Measurements from ENCODE around the gene PABPC1L2A.
"Not testable (repeated sequence)": the region's sequence is repeated elsewhere in the genome, so short reads cannot be mapped to it uniquely, and the experiment has no call there.

PABPC1L2A gene

DNA sequence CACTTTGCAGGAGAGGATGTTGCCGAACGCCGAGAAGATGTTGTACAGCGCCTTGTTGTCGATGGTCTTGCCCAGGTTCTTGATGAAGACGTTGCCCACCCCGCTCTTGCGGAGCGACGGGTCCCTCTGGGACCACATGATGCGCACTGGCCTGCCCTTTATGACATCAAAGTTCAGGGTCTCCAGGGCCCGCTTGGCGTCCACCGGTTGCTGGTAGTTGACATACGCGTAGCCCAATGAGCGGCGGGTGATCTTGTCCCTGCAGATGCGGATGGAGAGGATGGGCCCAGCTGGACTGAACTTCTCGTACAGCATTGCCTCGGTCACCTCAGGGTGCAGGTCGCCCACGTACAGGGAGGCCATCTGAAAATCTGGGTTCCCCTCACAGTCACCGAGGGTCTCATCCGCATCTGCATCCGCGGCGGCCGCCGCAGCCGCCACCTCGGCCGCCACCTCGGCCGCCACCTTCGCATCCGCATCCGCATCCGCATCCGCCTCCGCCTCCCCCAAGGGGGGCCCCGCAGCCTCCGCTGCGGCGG lies at the start of gene PABPC1L2A:
Gene PABPC1L2A, minus strand, starts transcription at position 489 of the 539 bp plus-strand sequence. Its CDS starts 126 bp downstream, at position 363.
- DNase-seq (ENCODE audit: low read depth): not testable (repeated sequence)

DNA sequence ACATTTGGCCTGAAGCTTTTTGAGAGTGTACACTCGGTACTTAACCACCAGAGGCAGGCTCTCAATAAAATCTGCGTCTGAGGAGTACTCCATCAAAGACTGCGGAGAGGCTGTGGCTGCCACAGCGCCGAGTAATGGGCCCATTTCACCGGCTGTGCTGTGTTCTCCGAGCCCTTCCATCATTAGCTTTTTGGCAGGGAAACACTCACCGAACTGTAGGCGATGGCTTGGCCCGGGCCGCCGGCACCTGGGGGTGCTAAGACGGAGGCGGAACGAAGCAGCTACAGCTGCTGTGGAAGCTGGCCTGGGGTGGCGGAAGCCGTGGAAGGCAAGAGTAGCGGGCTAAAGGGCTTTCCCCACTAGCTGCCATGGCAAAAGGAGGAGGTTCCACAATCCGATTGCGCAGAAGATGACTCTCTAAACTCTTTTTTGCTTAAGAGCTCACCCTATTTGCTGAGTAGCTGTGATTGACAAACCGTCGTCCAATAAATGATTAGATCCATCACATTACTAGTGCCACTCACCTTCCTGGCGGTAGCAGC lies 48.5 kb upstream of the PABPC1L2A start:
- DNase-seq (ENCODE audit: low read depth): no peak

GRCh38 chrX:73126240-73126639 lies 46.9 kb upstream of the PABPC1L2A start:
- no peak for DNase-seq (ENCODE audit: low read depth)

GRCh38 chrX:73099505-73099904 lies 20.2 kb upstream of the PABPC1L2A start:
- not testable (repeated sequence) for DNase-seq (ENCODE audit: low read depth)

DNA sequence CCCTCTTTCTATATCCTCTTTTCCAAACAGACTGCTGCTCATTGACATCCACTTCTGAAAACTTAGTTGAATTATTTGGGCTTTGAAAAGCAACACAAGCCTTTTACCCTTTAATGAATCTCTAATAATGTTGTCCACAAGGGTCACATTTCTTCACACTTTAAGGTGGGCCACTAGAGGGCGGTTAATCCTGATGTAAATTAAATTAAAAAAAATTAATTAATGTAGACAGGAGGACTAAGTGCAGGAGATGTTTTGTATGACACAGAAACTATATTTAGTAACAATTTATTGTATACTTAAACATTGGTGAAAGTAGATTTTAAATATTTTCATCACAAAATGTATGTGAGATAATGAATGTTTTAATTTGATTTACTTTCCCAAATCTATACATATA lies 7.5 kb upstream of the PABPC1L2A start:
- DNase-seq (ENCODE audit: low read depth): not testable (repeated sequence)

GRCh38 chrX:73079884-73080283 lies 572 bp upstream of the PABPC1L2A start:
- DNase-seq (ENCODE audit: low read depth): not testable (repeated sequence)

GRCh38 chrX:73078597-73078996 lies 715 bp downstream of the PABPC1L2A start:
- DNase-seq (ENCODE audit: low read depth): not testable (repeated sequence)

DNA sequence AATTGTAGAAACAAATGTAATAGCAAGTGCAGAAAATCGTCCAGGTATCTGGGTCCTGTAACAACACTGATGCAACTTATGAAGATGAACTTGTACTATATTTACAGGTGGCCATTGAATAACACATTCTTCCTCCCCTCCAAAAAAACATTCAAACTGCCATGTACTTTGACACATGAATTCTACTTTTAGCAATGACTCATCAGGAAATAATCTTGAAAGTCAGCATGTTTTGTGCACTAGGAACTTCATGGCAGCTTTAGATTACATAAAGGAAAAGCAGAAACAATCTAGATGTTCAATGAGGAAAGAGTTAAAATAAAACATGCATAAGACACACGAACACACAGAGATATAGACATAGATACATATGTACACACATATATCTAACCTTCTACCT lies 2.5 kb downstream of the PABPC1L2A start:
- no peak for DNase-seq (ENCODE audit: low read depth)

DNA sequence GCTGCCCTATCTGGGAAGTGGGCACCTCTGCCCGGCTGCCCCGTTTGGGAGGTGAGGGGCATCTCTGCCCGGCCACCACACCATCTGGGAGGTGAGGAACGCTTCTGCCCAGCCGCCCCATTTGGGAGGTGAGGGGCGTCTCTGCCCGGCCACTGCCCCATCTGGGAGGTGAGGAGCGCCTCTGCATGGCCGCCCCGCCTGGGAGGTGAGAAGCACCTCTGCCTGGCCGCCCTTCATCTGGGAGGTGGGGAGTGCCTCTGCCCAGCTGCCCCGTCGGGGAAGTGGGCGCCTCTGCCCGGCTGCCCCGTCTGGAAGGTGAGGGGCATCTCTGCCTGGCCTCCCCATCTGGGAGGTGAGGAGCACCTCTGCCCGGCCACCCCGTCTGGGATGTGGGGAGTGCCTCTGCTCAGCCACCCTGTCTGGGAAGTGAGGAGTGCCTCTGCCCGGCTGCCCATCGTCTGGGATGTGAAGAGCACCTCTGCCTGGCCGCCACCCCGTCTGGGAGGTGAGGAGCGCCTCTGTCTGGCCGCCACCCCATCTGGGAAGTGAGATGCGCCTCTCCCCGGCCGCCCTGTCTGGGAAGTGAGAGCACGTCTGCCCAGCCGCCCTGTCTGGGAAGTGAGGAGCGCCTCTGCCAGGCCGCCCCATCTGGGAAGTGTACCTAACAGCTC lies 9.8 kb downstream of the PABPC1L2A start:
- DNase-seq (ENCODE audit: low read depth): no peak

GRCh38 chrX:73068467-73069364 lies 10.6 kb downstream of the PABPC1L2A start:
- no peak for DNase-seq (ENCODE audit: low read depth)

DNA sequence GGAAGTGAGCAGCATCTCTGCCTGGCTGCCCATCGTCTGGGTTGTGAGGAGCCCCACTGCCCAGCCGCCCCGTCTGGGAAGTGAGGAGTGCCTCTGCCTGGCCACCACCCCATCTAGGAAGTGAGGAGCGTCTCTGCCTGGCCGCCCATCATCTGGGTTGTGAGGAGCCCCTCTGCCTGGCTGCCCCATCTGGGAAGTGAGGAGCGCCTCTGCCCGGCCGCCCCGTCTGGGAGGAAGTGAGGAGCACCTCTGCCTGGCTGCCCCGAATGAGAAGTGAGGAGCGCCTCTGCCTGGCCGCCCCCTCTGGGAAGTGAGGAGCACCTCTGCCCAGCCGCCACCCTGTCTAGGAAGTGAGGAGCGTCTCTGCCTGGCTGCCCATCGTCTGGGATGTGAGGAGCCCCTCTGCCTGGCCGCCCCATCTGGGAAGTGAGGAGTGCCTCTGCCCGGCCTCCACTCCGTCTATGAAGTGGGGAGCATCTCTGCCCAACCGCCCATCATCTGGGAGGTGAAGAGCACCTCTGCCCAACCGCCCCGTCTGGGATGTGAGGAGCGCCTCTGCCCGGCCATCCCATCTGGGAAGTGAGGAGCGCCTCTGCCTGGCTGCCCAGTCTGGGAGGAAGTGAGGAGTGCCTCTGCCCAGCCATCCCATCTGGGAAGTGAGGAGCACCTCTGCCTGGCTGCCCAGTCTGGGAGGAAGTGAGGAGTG lies 11.4 kb downstream of the PABPC1L2A start:
- not testable (repeated sequence) for DNase-seq (ENCODE audit: low read depth)

DNA sequence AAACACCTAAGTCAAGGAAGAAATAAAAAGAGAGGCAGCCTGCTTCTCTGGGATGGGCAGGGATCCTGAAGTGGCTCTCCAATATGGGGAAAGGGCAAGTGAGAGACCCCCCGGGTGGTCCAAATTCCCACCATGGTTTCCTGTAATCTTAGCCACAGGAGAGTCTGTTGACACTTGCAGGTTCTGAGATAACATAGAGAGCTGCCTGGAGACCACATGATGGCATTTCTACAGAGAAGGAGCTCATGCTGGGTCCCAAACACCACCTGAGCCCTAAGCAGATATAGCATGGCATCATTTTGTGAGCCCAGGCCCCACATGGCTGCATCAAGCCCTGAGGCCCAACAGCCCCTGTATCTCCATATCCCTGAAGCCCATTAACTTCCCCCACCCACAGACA lies 50.4 kb downstream of the PABPC1L2A start:
- DNase-seq (ENCODE audit: low read depth): no peak
